AG04450 (cell line): ENCODE data around the gene AMACR. TPM values are rescaled to one million over a fixed set of nuclear protein-coding genes. Genes with fewer than 3 reads are reported as not detected.

ENCODE experiments used
- CTCF ChIA-PET: fragments of 300-600, 350-600 bp; formaldehyde crosslinking; extraction: SDS; loops from one replicate; lab custom pipeline; 2022; ENCODE audit warnings: antibody characterized with exemption, inconsistent platforms; lab: Charles Lee
- POLR2A ChIA-PET: fragments of 350-600 bp; formaldehyde crosslinking; extraction: SDS; loops from one replicate; lab custom pipeline; 2021; ENCODE audit warnings: antibody characterized with exemption, inconsistent platforms; lab: Yijun Ruan, JAX
- DNase-seq: peaks from one replicate; pipeline ENCODE4 v3.0.0-alpha.2; 2011; ENCODE audit warnings: low read depth, low spot score
- H3K27ac ChIP-seq: one replicate; pipeline ENCODE4 v1.5.1; 2012; ENCODE audit warnings: low read depth, low read length, control low read depth
- H3K27me3 ChIP-seq: one replicate; pipeline ENCODE4 v1.6.0; 2012; ENCODE audit warnings: low read length; ENCODE audit not compliant: control insufficient read depth, insufficient read depth
- H3K4me3 ChIP-seq: 2 replicates; pipeline ENCODE4 v1.5.1; 2011; ENCODE audit warnings: mild to moderate bottlenecking, low read depth, low read length, control low read depth
- H3K9me3 ChIP-seq: 2 replicates; pipeline ENCODE4 v1.5.1; 2012; ENCODE audit warnings: low read length; ENCODE audit not compliant: control insufficient read depth, insufficient read depth
- CTCF ChIP-seq: IDR thresholded peaks from 2 replicates; pipeline ENCODE4 v1.5.1; 2011; ENCODE audit warnings: low read depth, low read length, control low read depth, inconsistent platforms
- polyA plus RNA-seq: library from polyadenylated mRNA; depleted of rRNA; stranded (reverse); fragments of >200 nt; gene quantifications from 2 replicates; pipeline ENCODE4 v1.2.3, GENCODE V29; 2011

AMACR gene
- polyA plus RNA-seq, 1 experiment = 10.0 TPM

DNA sequence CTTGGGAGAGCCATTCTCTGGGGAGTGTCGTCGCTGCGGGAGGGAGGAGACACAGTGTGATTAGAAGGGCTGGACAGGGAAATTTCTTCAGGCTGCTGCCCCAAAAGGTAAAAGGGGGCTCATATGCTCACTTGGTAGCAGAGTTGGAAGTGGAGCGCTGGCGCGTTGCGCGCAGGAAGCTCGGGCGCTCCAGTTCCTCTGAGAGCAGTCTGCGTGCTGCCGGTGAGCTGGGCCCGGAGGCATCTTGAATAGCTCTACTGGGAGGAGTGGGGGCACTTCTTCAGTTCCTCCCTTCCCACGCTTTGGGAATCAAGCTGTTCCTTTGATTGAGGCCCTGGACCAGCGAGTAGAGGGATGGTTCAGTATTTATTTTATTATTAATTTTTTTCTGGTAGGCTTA is 69.0 kb downstream of the AMACR start:
- no peak overlapping the region for H3K4me3 ChIP-seq
- no peak for DNase-seq
- CTCF ChIA-PET = interaction anchor here (2.2 kb wide), 1 partner anchor 31 kb away, joined by 5 read pairs; no protein-coding TSS in a partner anchor
- no peak overlapping the region for H3K27ac ChIP-seq
- POLR2A ChIA-PET = no interaction called here
- TF ChIP-seq CTCF = no peak
- H3K27me3 ChIP-seq = peaks cover 62% of the 10 kb centered on the region
- H3K9me3 ChIP-seq = peaks cover 15% of the 10 kb centered on the region; the same call in 1 of the 2 replicates

GRCh38 chr5:33938507-33938796 is 69.4 kb downstream of the AMACR start:
- H3K27ac ChIP-seq = no peak overlapping the region
- peaks cover 15% of the 10 kb centered on the region; the same call in 1 of the 2 replicates for H3K9me3 ChIP-seq
- ChIA-PET CTCF (interaction anchor here (2.2 kb wide), 1 partner anchor 31 kb away, joined by 5 read pairs; no protein-coding TSS in a partner anchor), POLR2A (no interaction called here)
- DNase-seq = no peak
- peaks cover 62% of the 10 kb centered on the region for H3K27me3 ChIP-seq
- no peak overlapping the region for H3K4me3 ChIP-seq
- no peak for TF ChIP-seq CTCF

DNA sequence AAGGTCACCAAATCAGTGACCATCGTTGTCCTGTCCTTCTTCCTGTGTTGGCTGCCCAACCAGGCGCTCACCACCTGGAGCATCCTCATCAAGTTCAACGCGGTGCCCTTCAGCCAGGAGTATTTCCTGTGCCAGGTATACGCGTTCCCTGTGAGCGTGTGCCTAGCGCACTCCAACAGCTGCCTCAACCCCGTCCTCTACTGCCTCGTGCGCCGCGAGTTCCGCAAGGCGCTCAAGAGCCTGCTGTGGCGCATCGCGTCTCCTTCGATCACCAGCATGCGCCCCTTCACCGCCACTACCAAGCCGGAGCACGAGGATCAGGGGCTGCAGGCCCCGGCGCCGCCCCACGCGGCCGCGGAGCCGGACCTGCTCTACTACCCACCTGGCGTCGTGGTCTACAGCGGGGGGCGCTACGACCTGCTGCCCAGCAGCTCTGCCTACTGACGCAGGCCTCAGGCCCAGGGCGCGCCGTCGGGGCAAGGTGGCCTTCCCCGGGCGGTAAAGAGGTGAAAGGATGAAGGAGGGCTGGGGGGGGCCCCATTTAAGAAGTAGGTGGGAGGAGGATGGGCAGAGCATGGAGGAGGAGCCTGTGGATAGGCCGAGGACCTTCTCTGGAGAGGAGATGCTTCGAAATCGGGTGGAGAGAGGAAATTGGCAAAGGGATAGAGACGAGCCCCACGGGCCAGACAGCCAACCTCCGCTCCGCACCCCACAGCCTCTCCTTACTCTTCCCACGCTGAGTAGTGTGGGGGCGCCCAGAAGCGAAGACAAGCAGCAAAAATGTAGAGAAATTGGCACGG is 69.9 kb downstream of the AMACR start:
- Histone ChIP-seq H3K4me3 (no peak overlapping the region), H3K27ac (no peak overlapping the region), H3K27me3 (peaks cover 62% of the 10 kb centered on the region), H3K9me3 (peaks cover 15% of the 10 kb centered on the region; the same call in 1 of the 2 replicates)
- POLR2A ChIA-PET = no interaction called here
- CTCF ChIA-PET = no interaction called here
- no peak for TF ChIP-seq CTCF
- DNase-seq = no peak

GRCh38 chr5:33937017-33937706 is 70.7 kb downstream of the AMACR start:
- no peak overlapping the region for H3K27ac ChIP-seq
- no peak for DNase-seq
- CTCF ChIA-PET = interaction anchor here (3.0 to 5.1 kb wide), 2 partner anchors 33 to 467 kb away, joined by 21 to 47 read pairs; no protein-coding TSS in a partner anchor
- POLR2A ChIA-PET = no interaction called here
- no peak for TF ChIP-seq CTCF
- H3K4me3 ChIP-seq = peak overlapping the region; percentile 60
- H3K27me3 ChIP-seq = peaks cover 58% of the 10 kb centered on the region
- H3K9me3 ChIP-seq = peaks cover 15% of the 10 kb centered on the region; the same call in 1 of the 2 replicates
